K562 (cell line): Measurements from ENCODE around the gene PCK1. TPM values are rescaled to one million over a fixed set of nuclear protein-coding genes. Genes with fewer than 3 reads are reported as not detected.
A peak's percentile ranks its signal among the peaks of the same experiment; 100 is the strongest.

ENCODE experiments used
- EWSR1 ChIP-seq: fragments of 450-650 bp; IDR thresholded peaks from 2 replicates; pipeline ENCODE4 v1.6.1; 2018; ENCODE audit warnings: borderline replicate concordance, mild to moderate bottlenecking, low read depth, moderate library complexity; ENCODE audit not compliant: partially characterized antibody
- FOXO4 ChIP-seq: fragments of 450-650 bp; formaldehyde crosslinking; IDR thresholded peaks from 2 replicates; pipeline ENCODE4 v1.4.0; 2020; ENCODE audit warnings: mild to moderate bottlenecking, moderate library complexity
- ILF3 ChIP-seq: fragments of 450-650 bp; IDR thresholded peaks from 2 replicates; pipeline ENCODE4 v1.6.1; 2018; ENCODE audit warnings: antibody characterized with exemption, mild to moderate bottlenecking, moderate library complexity, borderline replicate concordance
- MEF2D ChIP-seq: conservative IDR thresholded peaks from 2 replicates; pipeline ENCODE4 v1.6.1; 2016; ENCODE audit warnings: low read depth, missing genetic modification characterization, missing compliant biosample characterization
- POLR2H ChIP-seq: IDR thresholded peaks from 2 replicates; pipeline ENCODE4 v1.6.1; 2016; ENCODE audit warnings: missing genetic modification characterization, low read depth, mild to moderate bottlenecking, control low read depth, missing compliant biosample characterization, moderate library complexity
- POLR3G ChIP-seq: IDR thresholded peaks from 2 replicates; pipeline ENCODE4 v1.6.1; 2011; ENCODE audit not compliant: insufficient read length, insufficient replicate concordance; ENCODE audit errors: extremely low read depth
- PRPF4 ChIP-seq: fragments of 200-400 bp; formaldehyde crosslinking; IDR thresholded peaks from one replicate; pipeline ENCODE4 v1.6.1; 2017; ENCODE audit warnings: low read length, low read depth, mild to moderate bottlenecking; ENCODE audit not compliant: insufficient read depth, poor library complexity, severe bottlenecking
- SOX6 ChIP-seq: fragments of 450-650 bp; IDR thresholded peaks from 2 replicates; pipeline ENCODE4 v1.6.1; 2014; ENCODE audit warnings: mild to moderate bottlenecking
- SRSF9 ChIP-seq: fragments of 200-400 bp; formaldehyde crosslinking; IDR thresholded peaks from 2 replicates; pipeline ENCODE4 v1.6.1; 2017; ENCODE audit warnings: low read depth, low read length, borderline replicate concordance
- TAL1 ChIP-seq: fragments of 450-650 bp; IDR thresholded peaks from 2 replicates; pipeline ENCODE4 v1.6.1; 2016; ENCODE audit warnings: mild to moderate bottlenecking
- TRIM28 ChIP-seq: fragments of 450-650 bp; IDR thresholded peaks from 2 replicates; pipeline ENCODE4 v1.6.1; 2017
- YBX1 ChIP-seq: fragments of 450-650 bp; IDR thresholded peaks from 2 replicates; pipeline ENCODE4 v1.7.1; 2016; ENCODE audit warnings: mild to moderate bottlenecking
- ZFP30 ChIP-seq: fragments of 250-450 bp; sonication (Bioruptor Pico); IDR thresholded peaks from 2 replicates; pipeline ENCODE4 v1.8.0; 2022; ENCODE audit warnings: moderate library complexity, mild to moderate bottlenecking, inconsistent platforms, borderline replicate concordance
- ZNF696 ChIP-seq: fragments of 250-450 bp; sonication (Bioruptor Pico); conservative IDR thresholded peaks from 2 replicates; pipeline ENCODE4 v1.4.0; 2020; ENCODE audit warnings: mild to moderate bottlenecking, moderate library complexity
- polyA plus RNA-seq, 8 experiments: library from polyadenylated mRNA; depleted of rRNA in 4 of 8; stranded (reverse) in 5 of 8; unstranded in 3 of 8; fragments of >200 nt; fragmentation: Nextera tagmentation in 2 of 8; fragmentation: Illumina TruSeq in 1 of 8; extraction: Ambion mirVana in 2 of 8; extraction: Trizol in 1 of 8; gene quantifications; 2 replicates each; pipeline versions ENCODE4 v1.2.1 to v1.2.3, GENCODE V29; 2011 to 2014; ENCODE audit warnings: inconsistent platforms in 1 of 8, missing spikeins in 1 of 8
- total RNA-seq, 7 experiments: library from RNA; depleted of rRNA in 6 of 7; stranded (reverse); fragments of >200 nt in 6 of 7; fragmentation: Illumina TruSeq in 2 of 7; extraction: Trizol in 2 of 7; gene quantifications; 2 replicates each; pipeline versions ENCODE4 v1.2.1 to v1.2.3, GENCODE V29; 2011 to 2021; ENCODE audit warnings: low replicate concordance in 1 of 7
- TF ChIP-seq, protein P1 (sequence below), 2 experiments: IDR thresholded peaks in 1 of 2; conservative IDR thresholded peaks in 1 of 2; 2 replicates each; pipeline ENCODE4 v1.6.1; 2016; ENCODE audit warnings: low read depth in 2 of 2, mild to moderate bottlenecking in 1 of 2, missing compliant biosample characterization in 1 of 2, missing genetic modification characterization in 1 of 2, moderate library complexity in 1 of 2
- TF ChIP-seq, protein P2 (sequence below): IDR thresholded peaks from 2 replicates; pipeline ENCODE4 v1.6.1; 2011; ENCODE audit not compliant: insufficient read length; ENCODE audit errors: extremely low read depth
- TF ChIP-seq, protein P3 (sequence below): fragments of 250-450 bp; sonication (Bioruptor Pico); IDR thresholded peaks from 2 replicates; pipeline ENCODE4 v1.5.0; 2021
- TF ChIP-seq, protein P4 (sequence below): fragments of 450-650 bp; IDR thresholded peaks from 2 replicates; pipeline ENCODE4 v1.6.1; 2016

Gene PCK1
- total and polyA plus RNA-seq, 9 of the 15 experiments (the other 6 are each of a cell fraction or from before 2014, with no cell fraction given), result 0.05 to 0.73 (median 0.15) TPM

- TF ChIP-seq PRPF4, result no peak
- TF ChIP-seq, protein P1, sequence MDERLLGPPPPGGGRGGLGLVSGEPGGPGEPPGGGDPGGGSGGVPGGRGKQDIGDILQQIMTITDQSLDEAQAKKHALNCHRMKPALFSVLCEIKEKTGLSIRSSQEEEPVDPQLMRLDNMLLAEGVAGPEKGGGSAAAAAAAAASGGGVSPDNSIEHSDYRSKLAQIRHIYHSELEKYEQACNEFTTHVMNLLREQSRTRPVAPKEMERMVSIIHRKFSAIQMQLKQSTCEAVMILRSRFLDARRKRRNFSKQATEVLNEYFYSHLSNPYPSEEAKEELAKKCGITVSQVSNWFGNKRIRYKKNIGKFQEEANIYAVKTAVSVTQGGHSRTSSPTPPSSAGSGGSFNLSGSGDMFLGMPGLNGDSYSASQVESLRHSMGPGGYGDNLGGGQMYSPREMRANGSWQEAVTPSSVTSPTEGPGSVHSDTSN (CRISPR knock-in tag; IDR thresholded peaks at IDR 0.05; ENCODE audit: low read depth), result no peak
- TF ChIP-seq, protein P1 (tag; conservative IDR thresholded peaks at IDR 0.05; ENCODE audit: low read depth), result peak; percentile 35; the same call in 1 of the 2 replicates
- TF ChIP-seq ILF3, result no peak
- TF ChIP-seq, protein P2, sequence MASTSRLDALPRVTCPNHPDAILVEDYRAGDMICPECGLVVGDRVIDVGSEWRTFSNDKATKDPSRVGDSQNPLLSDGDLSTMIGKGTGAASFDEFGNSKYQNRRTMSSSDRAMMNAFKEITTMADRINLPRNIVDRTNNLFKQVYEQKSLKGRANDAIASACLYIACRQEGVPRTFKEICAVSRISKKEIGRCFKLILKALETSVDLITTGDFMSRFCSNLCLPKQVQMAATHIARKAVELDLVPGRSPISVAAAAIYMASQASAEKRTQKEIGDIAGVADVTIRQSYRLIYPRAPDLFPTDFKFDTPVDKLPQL, result no peak
- TF ChIP-seq, protein P3, sequence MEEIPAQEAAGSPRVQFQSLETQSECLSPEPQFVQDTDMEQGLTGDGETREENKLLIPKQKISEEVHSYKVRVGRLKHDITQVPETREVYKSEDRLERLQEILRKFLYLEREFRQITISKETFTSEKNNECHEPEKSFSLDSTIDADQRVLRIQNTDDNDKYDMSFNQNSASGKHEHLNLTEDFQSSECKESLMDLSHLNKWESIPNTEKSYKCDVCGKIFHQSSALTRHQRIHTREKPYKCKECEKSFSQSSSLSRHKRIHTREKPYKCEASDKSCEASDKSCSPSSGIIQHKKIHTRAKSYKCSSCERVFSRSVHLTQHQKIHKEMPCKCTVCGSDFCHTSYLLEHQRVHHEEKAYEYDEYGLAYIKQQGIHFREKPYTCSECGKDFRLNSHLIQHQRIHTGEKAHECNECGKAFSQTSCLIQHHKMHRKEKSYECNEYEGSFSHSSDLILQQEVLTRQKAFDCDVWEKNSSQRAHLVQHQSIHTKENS (CRISPR knock-in tag), result no peak
- no peak for TF ChIP-seq ZNF696 (CRISPR knock-in tag)
- TF ChIP-seq TAL1, result peak; percentile 17; the same call in 1 of the 2 replicates
- no peak for TF ChIP-seq POLR2H (tag)
- TF ChIP-seq SOX6, result peak; percentile 21; the same call in 1 of the 2 replicates
- no peak for TF ChIP-seq TRIM28
- TF ChIP-seq ZFP30 (CRISPR knock-in tag), result no peak
- no peak for TF ChIP-seq POLR3G
- no peak for TF ChIP-seq FOXO4 (CRISPR knock-in tag)
- TF ChIP-seq EWSR1, result no peak
- TF ChIP-seq, protein P4, sequence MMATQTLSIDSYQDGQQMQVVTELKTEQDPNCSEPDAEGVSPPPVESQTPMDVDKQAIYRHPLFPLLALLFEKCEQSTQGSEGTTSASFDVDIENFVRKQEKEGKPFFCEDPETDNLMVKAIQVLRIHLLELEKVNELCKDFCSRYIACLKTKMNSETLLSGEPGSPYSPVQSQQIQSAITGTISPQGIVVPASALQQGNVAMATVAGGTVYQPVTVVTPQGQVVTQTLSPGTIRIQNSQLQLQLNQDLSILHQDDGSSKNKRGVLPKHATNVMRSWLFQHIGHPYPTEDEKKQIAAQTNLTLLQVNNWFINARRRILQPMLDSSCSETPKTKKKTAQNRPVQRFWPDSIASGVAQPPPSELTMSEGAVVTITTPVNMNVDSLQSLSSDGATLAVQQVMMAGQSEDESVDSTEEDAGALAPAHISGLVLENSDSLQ, result peak; percentile 79
- no peak for TF ChIP-seq YBX1
- TF ChIP-seq SRSF9, result no peak
- TF ChIP-seq MEF2D (tag), result no peak
Observed at GRCh38 chr20:57605045-57605444, 44.1 kb downstream of the PCK1 start (continued).
